Stimulated activated CD4-positive, alpha-beta T cell treated with anti-CD3 and anti-CD28 coated beads, Interleukin-15, amount 100 ng/mL, for 48 hours (primary cell): ENCODE data around the gene MAP3K5.
"Not testable (repeated sequence)": the region's sequence is repeated elsewhere in the genome, so short reads cannot be mapped to it uniquely, and the experiment has no call there.

Experiments used
- DNase-seq, 2 donors: peaks; one replicate each; pipeline ENCODE4 v3.0.0-alpha.2; 2020; ENCODE audit warnings: low read depth in 2 of 2

The MAP3K5 gene

GRCh38 chr6:136792410-136793262 is at the start of gene MAP3K5:
Gene MAP3K5 (minus strand): TSS chr6:136792477. CDS start chr6:136792157, 320 bp downstream.
- peak; percentile 85 to 94 for DNase-seq

GRCh38 chr6:136840276-136841001 is 48.2 kb upstream of the MAP3K5 start:
- DNase-seq, result no peak

GRCh38 chr6:136831873-136832562 is 39.7 kb upstream of the MAP3K5 start:
- no peak for DNase-seq

GRCh38 chr6:136826216-136826615 is 33.9 kb upstream of the MAP3K5 start:
- no peak for DNase-seq

GRCh38 chr6:136823128-136823660 is 30.9 kb upstream of the MAP3K5 start:
- DNase-seq, result no peak

GRCh38 chr6:136822376-136823127 is 30.3 kb upstream of the MAP3K5 start, which contains the start of gene PEX7:
Gene PEX7 (plus strand): TSS chr6:136822592. CDS start chr6:136822666, 74 bp downstream.
- peak; percentile 78 to 88 for DNase-seq

GRCh38 chr6:136822046-136822375 is 29.7 kb upstream of the MAP3K5 start:
- peak; percentile 4 to 7 for DNase-seq

GRCh38 chr6:136820561-136820960 is 28.3 kb upstream of the MAP3K5 start:
- no peak for DNase-seq

GRCh38 chr6:136816656-136817055 is 24.4 kb upstream of the MAP3K5 start:
- no peak for DNase-seq

GRCh38 chr6:136815608-136816007 is 23.3 kb upstream of the MAP3K5 start:
- DNase-seq, result not testable (repeated sequence)

GRCh38 chr6:136812174-136812573 is 19.9 kb upstream of the MAP3K5 start:
- no peak for DNase-seq

GRCh38 chr6:136811272-136811671 is 19.0 kb upstream of the MAP3K5 start:
- DNase-seq, result no peak

- no peak for DNase-seq
These were observed 17.0 kb upstream of the MAP3K5 start for GRCh38 chr6:136809091-136809860.

- no peak for DNase-seq
These were observed 11.3 kb upstream of the MAP3K5 start for GRCh38 chr6:136803608-136804007.

GRCh38 chr6:136801581-136801980 is 9.3 kb upstream of the MAP3K5 start:
- no peak for DNase-seq

GRCh38 chr6:136798044-136798443 is 5.8 kb upstream of the MAP3K5 start:
- no peak for DNase-seq

- DNase-seq, result no peak
These were observed 3.7 kb upstream of the MAP3K5 start for GRCh38 chr6:136795996-136796395.

- DNase-seq, result no peak
These were observed 3.1 kb upstream of the MAP3K5 start for GRCh38 chr6:136795386-136795785.

GRCh38 chr6:136793363-136793762 is 1.1 kb upstream of the MAP3K5 start:
- no peak for DNase-seq

- no peak for DNase-seq
These were observed 225 bp downstream of the MAP3K5 start for GRCh38 chr6:136792095-136792409.
